22Rv1 (cell line): ENCODE data around the gene GATD1.

Experiments
- ZFX ChIP-seq: fragments of 450-650 bp; IDR thresholded peaks from 2 replicates; pipeline ENCODE4 v1.6.1; 2017; ENCODE audit warnings: antibody characterized with exemption, borderline replicate concordance
- TF ChIP-seq, protein P1 (sequence below): fragments of 450-650 bp; IDR thresholded peaks from 2 replicates; pipeline ENCODE4 v1.5.1; 2017; ENCODE audit warnings: mild to moderate bottlenecking

- TF ChIP-seq, protein P1, sequence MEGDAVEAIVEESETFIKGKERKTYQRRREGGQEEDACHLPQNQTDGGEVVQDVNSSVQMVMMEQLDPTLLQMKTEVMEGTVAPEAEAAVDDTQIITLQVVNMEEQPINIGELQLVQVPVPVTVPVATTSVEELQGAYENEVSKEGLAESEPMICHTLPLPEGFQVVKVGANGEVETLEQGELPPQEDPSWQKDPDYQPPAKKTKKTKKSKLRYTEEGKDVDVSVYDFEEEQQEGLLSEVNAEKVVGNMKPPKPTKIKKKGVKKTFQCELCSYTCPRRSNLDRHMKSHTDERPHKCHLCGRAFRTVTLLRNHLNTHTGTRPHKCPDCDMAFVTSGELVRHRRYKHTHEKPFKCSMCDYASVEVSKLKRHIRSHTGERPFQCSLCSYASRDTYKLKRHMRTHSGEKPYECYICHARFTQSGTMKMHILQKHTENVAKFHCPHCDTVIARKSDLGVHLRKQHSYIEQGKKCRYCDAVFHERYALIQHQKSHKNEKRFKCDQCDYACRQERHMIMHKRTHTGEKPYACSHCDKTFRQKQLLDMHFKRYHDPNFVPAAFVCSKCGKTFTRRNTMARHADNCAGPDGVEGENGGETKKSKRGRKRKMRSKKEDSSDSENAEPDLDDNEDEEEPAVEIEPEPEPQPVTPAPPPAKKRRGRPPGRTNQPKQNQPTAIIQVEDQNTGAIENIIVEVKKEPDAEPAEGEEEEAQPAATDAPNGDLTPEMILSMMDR: peak; percentile 81
- TF ChIP-seq ZFX: no peak
Measured at GRCh38 chr11:765025-765801, 12.1 kb downstream of the GATD1 start.
